K562 (cell line): ENCODE measurements around the gene CTDSPL. TPM values are rescaled to one million over a fixed set of nuclear protein-coding genes. Genes with fewer than 3 reads are reported as not detected.

ENCODE experiments used
- ARID4B ChIP-seq: sonication (generic); formaldehyde crosslinking; IDR thresholded peaks from 2 replicates; pipeline ENCODE4 v1.8.0; 2022; ENCODE audit warnings: mild to moderate bottlenecking, missing genetic modification reagents
- CBX1 ChIP-seq: sonication (generic); IDR thresholded peaks from 2 replicates; pipeline ENCODE4 v1.6.1; 2016; ENCODE audit warnings: antibody characterized with exemption, low read depth, mild to moderate bottlenecking
- DEAF1 ChIP-seq: fragments of 450-650 bp; formaldehyde crosslinking; IDR thresholded peaks from 2 replicates; pipeline ENCODE4 v1.4.0; 2020; ENCODE audit warnings: mild to moderate bottlenecking, moderate library complexity
- ELF2 ChIP-seq: fragments of 250-450 bp; sonication (Bioruptor Pico); IDR thresholded peaks from 2 replicates; pipeline ENCODE4 v1.5.0; 2021; ENCODE audit warnings: mild to moderate bottlenecking
- FOXP4 ChIP-seq: sonication (generic); formaldehyde crosslinking; IDR thresholded peaks from 2 replicates; pipeline ENCODE4 v1.8.0; 2022; ENCODE audit warnings: mild to moderate bottlenecking, missing genetic modification reagents, borderline replicate concordance
- FUS ChIP-seq: fragments of 200-400 bp; formaldehyde crosslinking; optimal IDR thresholded peaks from 2 replicates; pipeline ENCODE3; 2017; ENCODE audit warnings: low read depth, low read length
- HLTF ChIP-seq: fragments of 450-650 bp; IDR thresholded peaks from 2 replicates; pipeline ENCODE4 v1.6.1; 2016
- HNRNPL ChIP-seq: fragments of 200-400 bp; formaldehyde crosslinking; IDR thresholded peaks from 2 replicates; pipeline ENCODE4 v1.6.1; 2017; ENCODE audit warnings: low read depth, mild to moderate bottlenecking, low read length
- POLR2G ChIP-seq: fragments of 200-400 bp; formaldehyde crosslinking; IDR thresholded peaks from 2 replicates; pipeline ENCODE4 v1.6.1; 2017; ENCODE audit warnings: low read depth, mild to moderate bottlenecking, antibody characterized with exemption, low read length, moderate library complexity
- PTTG1 ChIP-seq: fragments of 450-650 bp; IDR thresholded peaks from 2 replicates; pipeline ENCODE4 v1.6.1; 2016; ENCODE audit warnings: low read depth, mild to moderate bottlenecking, missing genetic modification characterization, missing compliant biosample characterization
- SLC30A9 ChIP-seq: fragments of 250-450 bp; sonication (Bioruptor Pico); IDR thresholded peaks from 2 replicates; pipeline ENCODE4 v1.8.0; 2022; ENCODE audit warnings: mild to moderate bottlenecking, moderate library complexity
- STAT6 ChIP-seq: sonication (generic); formaldehyde crosslinking; IDR thresholded peaks from 2 replicates; pipeline ENCODE4 v1.8.1; 2023; ENCODE audit warnings: mild to moderate bottlenecking, missing genetic modification reagents
- ZNF140 ChIP-seq: fragments of 250-450 bp; sonication (Bioruptor Pico); IDR thresholded peaks from 2 replicates; pipeline ENCODE4 v1.8.0; 2021; ENCODE audit warnings: moderate library complexity, mild to moderate bottlenecking, inconsistent platforms
- ZNF146 ChIP-seq: IDR thresholded peaks from one replicate; pipeline ENCODE4 v1.6.1; 2018; ENCODE audit warnings: missing compliant biosample characterization; ENCODE audit not compliant: unreplicated experiment
- ZNF280A ChIP-seq: fragments of 450-650 bp; IDR thresholded peaks from 2 replicates; pipeline ENCODE4 v1.6.1; 2018; ENCODE audit warnings: mild to moderate bottlenecking, low read depth; ENCODE audit not compliant: partially characterized antibody
- polyA plus RNA-seq, 8 experiments: library from polyadenylated mRNA; depleted of rRNA in 4 of 8; stranded (reverse) in 5 of 8; unstranded in 3 of 8; fragments of >200 nt; fragmentation: Nextera tagmentation in 2 of 8; fragmentation: Illumina TruSeq in 1 of 8; extraction: Ambion mirVana in 2 of 8; extraction: Trizol in 1 of 8; gene quantifications; 2 replicates each; pipeline versions ENCODE4 v1.2.1 to v1.2.3, GENCODE V29; 2011 to 2014; ENCODE audit warnings: inconsistent platforms in 1 of 8, missing spikeins in 1 of 8
- total RNA-seq, 7 experiments: library from RNA; depleted of rRNA in 6 of 7; stranded (reverse); fragments of >200 nt in 6 of 7; fragmentation: Illumina TruSeq in 2 of 7; extraction: Trizol in 2 of 7; gene quantifications; 2 replicates each; pipeline versions ENCODE4 v1.2.1 to v1.2.3, GENCODE V29; 2011 to 2021; ENCODE audit warnings: low replicate concordance in 1 of 7

CTDSPL gene
- total and polyA plus RNA-seq, 9 of the 15 experiments (the other 6 are each of a cell fraction or from before 2014, with no cell fraction given), result 5.1 to 19.3 (median 11.3) TPM

- no peak for TF ChIP-seq POLR2G
- TF ChIP-seq ZNF280A, result no peak
- no peak for TF ChIP-seq HLTF
- peak; percentile 70 for TF ChIP-seq DEAF1 (CRISPR knock-in tag)
- TF ChIP-seq PTTG1 (tag), result no peak
- TF ChIP-seq ZNF146 (CRISPR knock-in tag), result no peak
- no peak for TF ChIP-seq ARID4B (CRISPR knock-in tag)
- no peak for TF ChIP-seq HNRNPL
- no peak for TF ChIP-seq CBX1
- no peak for TF ChIP-seq ZNF140 (CRISPR knock-in tag)
- TF ChIP-seq FUS, result no peak
- TF ChIP-seq STAT6 (CRISPR knock-in tag), result no peak
- no peak for TF ChIP-seq SLC30A9 (CRISPR knock-in tag)
- TF ChIP-seq FOXP4 (CRISPR knock-in tag), result no peak
- TF ChIP-seq ELF2 (CRISPR knock-in tag), result 0 out of 2 replicates have a peak, but pooled peaks have one; percentile 52
These were observed 141.7 kb downstream of the CTDSPL start (continued) for GRCh38 chr3:38003371-38003816.
